ENCODE measurements around the gene CSH1.
"Not testable (repeated sequence)": the region's sequence is repeated elsewhere in the genome, so short reads cannot be mapped to it uniquely, and the experiment has no call there.

GRCh38 chr17:63892316-63893037 lies 3.9 kb downstream of the CSH1 start:
- not testable (repeated sequence) for TF ChIP-seq MAX (IDR thresholded peaks at IDR 0.05)
- peak; percentile 12 for TF ChIP-seq CTCF (IDR thresholded peaks at IDR 0.05)

All from A549 (cell line).